Stimulated activated CD8-positive, alpha-beta memory T cell treated with anti-CD3 and anti-CD28 coated beads, Interleukin-15, amount 100 ng/mL, for 24 hours (primary cell): ENCODE results near the gene DHX58.

Experiments
- DNase-seq: peaks from one replicate; pipeline ENCODE4 v3.0.0-alpha.2; 2020; ENCODE audit warnings: low read depth

The DHX58 gene

GRCh38 chr17:42081516-42082129, 30.9 kb downstream of the DHX58 start:
- DNase-seq = no peak

DNA sequence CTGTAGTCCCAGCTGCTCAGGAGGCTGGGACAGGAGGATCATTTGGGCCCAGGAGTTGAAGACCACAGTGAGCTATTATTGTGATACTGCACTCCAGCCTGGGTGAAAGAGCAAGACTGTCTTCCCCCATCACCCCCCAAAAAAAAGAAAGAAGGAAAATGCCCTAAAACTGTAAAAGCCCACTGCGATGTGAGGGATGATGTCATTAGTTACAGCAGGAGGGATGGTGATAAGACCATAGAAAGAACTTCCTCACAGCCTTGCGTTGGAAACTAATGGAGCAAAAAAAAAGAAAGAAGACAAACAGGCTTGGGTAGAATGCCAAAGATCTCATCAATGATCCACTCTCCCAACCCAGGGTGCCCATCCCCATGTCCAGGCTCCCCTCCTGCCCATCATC, 33.0 kb downstream of the DHX58 start:
- DNase-seq = no peak

GRCh38 chr17:42078396-42079043, 34.0 kb downstream of the DHX58 start:
- no peak for DNase-seq

DNA sequence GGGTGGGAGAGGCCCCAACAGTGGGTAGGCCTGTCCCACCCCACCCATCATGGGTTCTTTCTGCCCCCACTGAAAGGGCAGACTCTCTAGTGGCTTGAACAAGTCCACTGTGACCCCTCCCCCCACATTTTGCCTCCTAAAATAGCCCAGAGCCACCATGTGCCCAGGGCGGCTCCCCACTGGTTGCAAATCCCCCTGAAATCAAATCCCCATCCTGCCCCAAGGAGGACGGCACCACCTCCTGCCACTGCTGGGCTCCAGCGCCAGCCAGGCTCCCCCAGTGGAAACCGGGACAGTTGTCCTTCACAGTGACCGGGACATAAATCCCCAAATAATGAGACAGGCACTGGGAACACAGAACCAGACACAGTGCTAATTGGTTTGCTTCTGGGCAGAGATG, 34.8 kb downstream of the DHX58 start:
- DNase-seq = no peak

GRCh38 chr17:42076797-42077559, 35.5 kb downstream of the DHX58 start:
- DNase-seq = no peak

- no peak for DNase-seq
Measured at GRCh38 chr17:42075789-42076188, 36.7 kb downstream of the DHX58 start.

DNA sequence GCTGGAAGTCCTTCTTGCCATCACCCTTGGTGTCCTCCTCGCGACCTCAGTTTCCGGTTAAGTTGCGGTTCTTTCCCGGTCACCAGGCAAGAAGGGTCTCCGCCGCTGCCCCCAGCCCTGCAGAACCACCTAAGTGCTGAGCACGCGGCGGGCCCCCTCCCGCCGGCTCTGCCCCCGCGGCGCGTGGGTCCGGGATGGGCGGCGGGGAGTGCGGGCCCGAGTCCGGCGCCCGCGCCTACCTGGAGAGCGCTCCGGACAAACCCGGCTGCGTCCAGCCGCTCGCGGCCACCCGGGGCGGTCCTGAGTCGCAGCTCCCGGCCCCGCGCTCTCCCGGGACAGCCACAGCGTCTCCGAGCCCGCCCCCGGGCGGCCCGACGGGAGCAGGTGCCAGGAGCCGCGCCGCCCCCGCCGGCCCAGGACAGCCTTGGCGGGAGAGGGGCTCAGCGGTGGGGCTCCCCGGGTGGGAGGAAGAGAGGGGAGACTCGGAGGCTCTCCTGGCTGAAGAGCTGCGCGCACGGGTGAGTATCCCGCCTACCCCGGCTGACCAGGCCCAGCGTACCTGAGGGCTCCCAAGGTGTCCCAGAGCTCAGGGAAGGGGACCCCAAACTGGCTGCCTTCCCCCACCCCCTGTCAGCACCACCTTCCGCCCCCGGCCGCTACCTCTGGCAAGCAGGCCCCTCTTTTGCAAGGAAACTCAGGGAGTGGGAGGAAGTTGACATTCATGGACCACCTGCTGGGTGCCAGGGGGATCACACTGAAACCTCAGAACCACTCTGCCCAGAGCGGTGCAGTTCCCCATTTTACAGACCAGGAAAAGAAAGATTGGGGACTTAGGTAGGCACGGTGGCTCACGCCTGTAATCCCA, 40.0 kb downstream of the DHX58 start:
- no peak for DNase-seq

DNA sequence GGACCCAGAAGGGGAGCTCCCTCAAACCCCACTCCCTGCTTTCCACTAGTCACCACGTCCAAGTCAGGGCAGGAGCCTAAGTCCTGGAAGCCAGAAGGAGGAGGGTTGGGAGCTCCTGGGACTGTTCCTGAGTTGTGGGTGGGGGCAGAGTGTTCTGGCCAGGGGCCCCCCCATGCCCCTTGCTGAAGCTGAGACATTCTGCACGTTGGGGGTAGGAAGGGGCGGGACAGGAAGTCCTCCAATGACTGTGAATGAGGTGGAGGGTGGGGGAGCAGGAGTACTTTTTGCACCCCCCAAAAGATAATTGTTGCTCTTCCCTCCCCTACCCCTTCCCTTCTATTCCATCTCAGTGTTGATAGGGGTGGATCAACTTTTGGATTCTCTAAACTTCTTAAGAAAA, 40.7 kb downstream of the DHX58 start:
- no peak for DNase-seq

GRCh38 chr17:42068979-42069378, 43.5 kb downstream of the DHX58 start:
- DNase-seq = no peak

DNA sequence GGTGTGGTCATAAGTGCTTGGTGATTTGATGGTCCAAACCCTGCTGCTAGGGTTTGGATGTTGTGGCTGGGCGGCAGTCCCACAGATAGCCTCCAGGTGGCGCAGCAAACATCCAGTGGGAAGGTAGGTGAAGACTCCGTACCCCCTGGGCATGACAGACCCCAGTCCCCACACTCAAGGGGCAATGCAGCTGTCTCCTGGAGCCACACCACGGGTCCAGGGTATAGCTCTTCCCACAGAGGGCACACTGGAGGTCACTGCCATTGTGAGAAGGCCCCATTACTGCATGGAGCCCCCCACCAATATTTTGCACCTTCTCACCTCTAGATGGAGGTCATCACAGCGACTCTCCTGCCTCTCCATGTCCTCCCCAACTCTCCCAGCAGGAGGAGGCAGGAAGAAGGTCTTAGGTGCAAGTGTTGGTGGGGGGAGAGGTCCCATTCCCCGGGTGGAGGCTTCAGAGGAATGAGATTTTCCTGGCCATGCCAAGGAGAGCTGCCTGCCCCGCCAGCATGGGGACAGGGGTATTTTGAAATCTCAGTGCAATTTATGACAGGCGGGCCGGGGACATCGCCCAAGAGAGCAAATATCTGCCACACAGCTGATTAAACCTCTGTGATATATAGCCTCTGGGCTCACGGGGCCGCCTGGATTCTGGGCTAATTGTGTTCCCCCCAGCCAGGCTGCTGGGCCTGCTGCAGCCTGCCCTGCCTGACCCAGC, 45.0 kb downstream of the DHX58 start:
- DNase-seq = peak; percentile 44

- DNase-seq = no peak
Measured at GRCh38 chr17:42065201-42065600, 47.3 kb downstream of the DHX58 start.

DNA sequence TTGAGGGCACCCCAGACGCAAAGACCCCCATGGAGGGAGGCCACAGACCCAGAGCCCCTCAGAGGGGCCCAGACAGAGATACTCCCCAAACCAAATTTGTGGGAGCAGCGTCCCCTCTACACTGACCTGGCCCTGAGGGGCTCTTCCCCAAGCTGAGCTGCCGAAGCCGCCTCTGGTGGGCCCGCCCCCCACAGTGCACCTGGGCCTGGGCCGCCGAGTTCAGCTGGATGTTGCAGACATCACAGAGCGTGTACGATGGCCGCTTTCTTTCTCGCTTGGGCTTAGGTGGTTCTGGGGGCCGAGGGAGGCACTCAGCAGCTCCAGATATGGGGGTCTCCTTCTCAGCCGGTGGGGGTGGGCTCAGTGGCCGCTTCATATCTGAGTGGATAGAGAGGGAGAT, 49.8 kb downstream of the DHX58 start:
- DNase-seq = no peak

DNA sequence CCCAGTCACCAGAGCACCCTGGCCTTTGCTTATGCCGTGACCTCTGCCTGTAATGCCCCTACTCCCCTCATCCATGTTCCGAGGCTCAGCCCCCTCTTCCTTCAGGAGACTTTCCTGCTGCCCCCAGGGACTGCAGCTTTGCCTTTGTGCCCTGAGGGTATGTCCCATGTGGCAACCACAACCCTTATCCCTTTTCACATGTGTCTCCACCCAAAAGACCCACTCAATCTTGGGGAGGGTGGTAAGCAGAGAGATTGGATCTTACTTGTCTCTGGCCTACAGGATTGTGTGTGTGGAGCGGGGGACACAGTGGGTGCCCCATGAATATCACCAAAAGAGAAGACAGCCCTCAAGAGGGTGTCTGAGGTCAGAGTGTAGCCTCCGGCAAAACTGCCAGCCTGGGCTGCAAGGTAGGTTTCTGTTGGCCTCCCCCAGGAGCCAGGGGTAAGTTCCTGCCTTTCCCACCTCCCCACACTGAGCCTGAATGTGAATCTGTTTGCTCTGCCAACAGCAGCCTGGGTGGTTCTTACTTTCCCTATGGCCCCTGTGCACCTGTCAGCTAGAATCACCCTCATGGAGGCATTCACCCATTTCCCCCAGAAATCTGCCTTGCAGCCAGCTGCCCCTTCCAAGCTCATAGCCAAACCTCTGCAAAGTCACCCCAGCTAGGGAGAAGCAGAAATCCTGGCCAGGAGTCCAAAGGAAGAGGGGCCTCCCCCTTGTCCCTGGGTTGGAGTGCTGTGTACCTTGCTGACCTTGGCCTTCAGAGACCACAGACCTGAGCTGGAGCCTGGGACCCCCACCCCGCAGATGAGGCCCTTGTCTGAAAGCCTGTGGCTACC, 50.6 kb downstream of the DHX58 start:
- no peak for DNase-seq

DNA sequence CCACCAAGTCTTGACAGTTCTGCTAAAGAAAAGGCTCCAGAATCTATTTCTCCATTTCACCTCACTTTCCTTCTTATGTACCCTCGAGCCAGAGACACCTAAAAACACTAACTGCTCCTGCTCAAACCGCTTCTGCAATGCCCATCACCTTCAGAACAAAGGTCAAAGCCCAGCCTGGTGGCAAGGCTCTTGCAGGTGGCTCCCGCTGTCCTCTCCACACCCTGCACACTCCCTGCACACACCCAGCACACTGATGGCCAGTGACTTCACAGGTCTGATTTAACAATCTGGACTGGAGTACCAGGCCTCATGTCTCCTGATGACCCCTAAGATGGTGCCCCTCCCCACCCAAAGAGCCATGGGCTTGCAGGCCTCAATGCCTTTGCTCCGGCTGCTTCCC, 52.3 kb downstream of the DHX58 start:
- no peak for DNase-seq

DNA sequence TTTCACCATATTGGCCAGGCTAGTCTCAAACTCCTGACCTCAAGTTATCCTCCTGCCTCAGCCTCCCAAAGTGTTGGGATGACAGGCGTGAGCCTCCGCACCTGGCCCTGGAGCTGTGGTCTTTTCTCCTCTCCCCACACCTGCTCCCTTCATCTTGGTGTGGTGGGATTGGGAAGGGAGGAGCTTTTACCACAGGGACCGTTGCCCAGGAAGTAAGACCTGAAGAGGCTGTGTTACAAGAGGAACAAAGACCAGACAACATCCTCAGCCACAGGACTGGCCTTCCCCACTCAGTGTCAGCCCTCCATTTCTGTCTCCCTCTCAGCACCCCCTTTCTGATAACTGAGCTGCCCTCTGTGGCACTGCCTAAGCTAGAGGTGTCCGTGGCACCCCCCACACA, 52.7 kb downstream of the DHX58 start:
- DNase-seq = no peak

GRCh38 chr17:42058063-42058462, 54.5 kb downstream of the DHX58 start:
- DNase-seq = no peak

GRCh38 chr17:42056635-42057034, 55.9 kb downstream of the DHX58 start:
- DNase-seq = no peak

GRCh38 chr17:42055496-42055895, 57.0 kb downstream of the DHX58 start:
- DNase-seq = no peak

DNA sequence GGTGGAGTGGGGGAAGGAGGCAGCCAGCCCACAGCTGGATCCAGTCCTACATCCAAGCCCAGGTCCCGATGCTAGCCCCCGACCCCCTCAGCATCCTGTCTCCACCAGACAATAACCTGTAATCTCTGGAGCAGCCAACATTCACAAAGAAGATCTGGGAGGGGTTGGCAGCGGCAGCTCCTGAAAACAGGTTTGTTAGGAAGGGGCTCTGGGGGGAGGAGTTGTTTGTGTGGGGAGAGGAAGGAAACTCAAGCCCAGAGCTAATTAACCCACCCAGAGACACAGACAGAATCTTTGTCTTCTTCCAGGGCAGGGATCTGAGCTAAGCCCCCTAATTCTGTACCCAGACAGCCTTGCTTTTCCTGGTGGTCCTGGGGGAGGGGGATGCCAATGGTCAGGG, 57.5 kb downstream of the DHX58 start:
- no peak for DNase-seq

DNA sequence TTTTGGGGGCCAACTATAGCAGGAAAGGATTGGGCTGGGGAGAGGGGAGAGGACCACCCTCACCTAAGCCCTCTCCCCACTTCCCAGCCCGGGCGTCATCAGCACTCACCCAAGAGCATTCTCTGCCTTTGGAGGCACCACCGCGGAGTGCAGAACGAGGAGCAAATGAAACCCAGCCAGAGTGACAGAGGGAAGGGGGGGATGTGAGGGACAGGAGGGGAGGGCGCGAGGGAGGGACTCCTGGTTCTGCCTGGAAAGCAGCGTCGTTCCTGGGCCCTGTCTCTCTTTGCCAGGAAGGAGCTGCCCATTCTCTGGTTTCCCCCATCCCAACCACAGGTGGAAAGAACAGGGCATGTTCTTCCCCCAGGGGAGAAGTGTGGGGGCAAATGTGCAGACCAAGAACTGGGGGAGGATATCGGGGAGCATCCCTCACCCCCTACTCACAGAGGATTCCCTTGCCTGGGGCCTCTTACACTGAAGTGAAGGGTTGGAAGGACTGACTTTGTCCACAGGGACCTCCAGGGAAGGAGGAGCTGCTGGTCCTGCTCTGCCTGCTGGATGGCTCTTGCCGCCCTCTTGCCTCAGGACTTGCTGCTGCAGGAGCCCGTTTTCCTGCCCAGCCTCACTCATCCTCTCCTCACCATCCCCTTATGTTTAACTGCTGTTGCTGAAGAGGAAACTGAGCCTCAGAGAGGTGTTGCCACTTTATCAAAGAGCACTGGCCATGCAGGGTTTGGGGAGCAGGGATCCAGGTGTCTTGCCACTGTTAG, 58.6 kb downstream of the DHX58 start:
- no peak for DNase-seq
